ENCODE measurements around the gene TAF11L9.
"Not testable (repeated sequence)": the region's sequence is repeated elsewhere in the genome, so short reads cannot be mapped to it uniquely, and the experiment has no call there.

The TAF11L9 gene

DNA sequence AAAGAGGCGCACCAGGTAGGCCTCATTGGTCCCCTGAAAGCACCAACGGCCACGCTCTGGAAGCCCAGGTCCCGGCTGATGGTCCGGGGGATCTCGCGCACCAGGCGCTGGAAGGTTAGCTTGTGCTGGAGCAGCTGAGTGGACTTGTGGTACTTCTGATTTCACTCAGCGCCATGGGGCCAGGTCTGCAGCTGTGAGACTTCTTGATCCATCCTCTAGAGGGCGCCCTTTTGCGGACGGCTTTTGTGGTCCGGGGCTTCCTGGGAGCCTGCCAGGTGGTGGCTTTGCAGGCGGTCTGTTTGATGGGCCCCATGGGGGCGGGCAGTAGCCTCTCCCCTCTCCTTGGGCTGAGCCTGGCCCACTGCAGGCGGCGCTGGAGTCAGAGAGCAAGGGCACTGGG, 26.4 kb upstream of the TAF11L9 start:
- Histone ChIP-seq H3K4me2 (ENCODE audit: insufficient read depth, low read length) (no peak overlapping the region), H3K27me3 (ENCODE audit: insufficient read depth, low read length, poor library complexity) (no peaks in the 10 kb centered on the region), H3K27ac (ENCODE audit: low read length) (no peak overlapping the region), H3K9ac (ENCODE audit: low read depth, low read length) (no peak overlapping the region), H3K4me3 (ENCODE audit: low read depth in 1 of 2, low read length in 2 of 2) (no peak overlapping the region), H3K79me2 (ENCODE audit: insufficient read depth, low read length) (no peaks in the 10 kb centered on the region), H2AFZ (ENCODE audit: low read depth, low read length) (no peak overlapping the region), H3K4me1 (ENCODE audit: insufficient read depth, low read length) (no peaks in the 10 kb centered on the region), H4K20me1 (ENCODE audit: insufficient read depth, low read length) (no peaks in the 10 kb centered on the region), H3K36me3 (ENCODE audit: insufficient read depth, low read length) (no peaks in the 10 kb centered on the region), H3K9me3 (ENCODE audit: insufficient read depth, low read length, severe bottlenecking) (no peaks in the 10 kb centered on the region)
- DNase-seq (no peak), ATAC-seq (ENCODE audit: insufficient read depth, low read depth) (no peak)
- TF ChIP-seq, protein P1, sequence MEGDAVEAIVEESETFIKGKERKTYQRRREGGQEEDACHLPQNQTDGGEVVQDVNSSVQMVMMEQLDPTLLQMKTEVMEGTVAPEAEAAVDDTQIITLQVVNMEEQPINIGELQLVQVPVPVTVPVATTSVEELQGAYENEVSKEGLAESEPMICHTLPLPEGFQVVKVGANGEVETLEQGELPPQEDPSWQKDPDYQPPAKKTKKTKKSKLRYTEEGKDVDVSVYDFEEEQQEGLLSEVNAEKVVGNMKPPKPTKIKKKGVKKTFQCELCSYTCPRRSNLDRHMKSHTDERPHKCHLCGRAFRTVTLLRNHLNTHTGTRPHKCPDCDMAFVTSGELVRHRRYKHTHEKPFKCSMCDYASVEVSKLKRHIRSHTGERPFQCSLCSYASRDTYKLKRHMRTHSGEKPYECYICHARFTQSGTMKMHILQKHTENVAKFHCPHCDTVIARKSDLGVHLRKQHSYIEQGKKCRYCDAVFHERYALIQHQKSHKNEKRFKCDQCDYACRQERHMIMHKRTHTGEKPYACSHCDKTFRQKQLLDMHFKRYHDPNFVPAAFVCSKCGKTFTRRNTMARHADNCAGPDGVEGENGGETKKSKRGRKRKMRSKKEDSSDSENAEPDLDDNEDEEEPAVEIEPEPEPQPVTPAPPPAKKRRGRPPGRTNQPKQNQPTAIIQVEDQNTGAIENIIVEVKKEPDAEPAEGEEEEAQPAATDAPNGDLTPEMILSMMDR (IDR thresholded peaks at IDR 0.05; ENCODE audit: borderline replicate concordance, extremely low read depth, low read length, poor library complexity, severe bottlenecking): no peak

DNA sequence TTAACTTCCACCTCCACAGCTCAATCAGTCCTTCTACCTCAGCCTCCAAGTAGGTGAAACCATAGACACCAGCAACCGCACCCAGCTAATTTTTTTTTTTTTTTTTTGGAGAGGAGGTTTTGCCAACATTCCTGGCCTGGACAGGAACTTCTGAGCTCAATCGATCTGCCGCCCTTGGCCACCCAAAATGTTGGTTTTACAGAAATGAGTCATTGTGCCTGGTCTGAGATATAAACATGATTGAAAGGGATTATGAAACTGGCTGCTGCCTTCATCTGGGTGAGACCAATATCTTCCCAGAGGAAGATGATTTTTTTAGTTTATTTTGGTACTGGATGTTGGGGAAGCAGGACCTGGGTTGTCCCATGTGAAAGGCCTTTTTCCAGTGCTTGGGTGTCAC, 25.2 kb upstream of the TAF11L9 start:
- Histone ChIP-seq H3K79me2 (ENCODE audit: insufficient read depth, low read length) (no peaks in the 10 kb centered on the region), H3K4me2 (ENCODE audit: insufficient read depth, low read length) (no peak overlapping the region), H4K20me1 (ENCODE audit: insufficient read depth, low read length) (no peaks in the 10 kb centered on the region), H3K27me3 (ENCODE audit: insufficient read depth, low read length, poor library complexity) (no peaks in the 10 kb centered on the region), H3K4me3 (ENCODE audit: low read depth in 1 of 2, low read length in 2 of 2) (no peak overlapping the region), H3K9ac (ENCODE audit: low read depth, low read length) (no peak overlapping the region), H3K27ac (ENCODE audit: low read length) (no peak overlapping the region), H3K9me3 (ENCODE audit: insufficient read depth, low read length, severe bottlenecking) (no peaks in the 10 kb centered on the region), H3K4me1 (ENCODE audit: insufficient read depth, low read length) (no peaks in the 10 kb centered on the region), H2AFZ (ENCODE audit: low read depth, low read length) (no peak overlapping the region), H3K36me3 (ENCODE audit: insufficient read depth, low read length) (no peaks in the 10 kb centered on the region)
- no peak for DNase-seq
- no peak for ATAC-seq (ENCODE audit: insufficient read depth, low read depth)
- TF ChIP-seq, protein P1 (IDR thresholded peaks at IDR 0.05; ENCODE audit: borderline replicate concordance, extremely low read depth, low read length, poor library complexity, severe bottlenecking): no peak
- TF ChIP-seq EZH2 (IDR thresholded peaks at IDR 0.05; ENCODE audit: borderline replicate concordance, low read depth, low read length, severe bottlenecking): no peak

DNA sequence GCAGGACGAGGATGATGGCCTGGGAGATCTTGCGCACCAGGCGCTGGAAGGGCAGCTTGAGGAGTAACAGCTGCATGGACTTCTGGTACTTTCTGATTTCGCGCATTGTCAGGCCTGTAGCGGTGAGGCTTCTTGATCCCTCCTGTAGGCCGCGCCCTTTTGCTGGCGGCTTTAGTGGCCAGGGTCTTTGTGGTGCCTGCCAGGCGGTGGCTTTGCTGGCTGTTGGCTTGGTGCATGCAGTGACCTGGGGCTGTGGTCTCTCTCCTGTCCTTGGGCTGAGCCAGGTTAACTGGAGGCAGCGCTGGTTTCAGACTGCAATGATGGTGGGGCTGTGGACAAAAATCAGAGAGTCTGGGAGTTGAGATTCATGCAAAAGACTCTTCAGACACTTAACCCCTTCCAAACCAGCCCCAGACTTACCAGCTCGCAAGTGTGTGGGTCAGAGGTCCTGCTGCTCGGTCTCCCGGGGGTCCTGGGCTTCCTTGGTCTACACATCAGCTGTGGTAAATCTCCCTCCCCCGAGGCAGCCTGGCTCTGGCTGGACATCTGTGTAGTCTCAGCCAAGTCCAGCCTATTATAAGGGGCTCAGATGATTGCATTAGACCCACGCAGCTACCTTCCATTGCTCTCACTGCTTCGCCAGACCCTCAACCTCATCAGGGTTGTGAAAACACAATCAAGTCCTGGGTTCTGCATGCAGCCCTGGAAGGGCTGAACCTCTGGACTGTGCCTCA, 20.8 kb upstream of the TAF11L9 start:
- Histone ChIP-seq H2AFZ (ENCODE audit: low read depth, low read length) (no peak overlapping the region), H3K36me3 (ENCODE audit: insufficient read depth, low read length) (no peaks in the 10 kb centered on the region), H3K9ac (ENCODE audit: low read depth, low read length) (no peak overlapping the region), H3K9me3 (ENCODE audit: insufficient read depth, low read length, severe bottlenecking) (no peaks in the 10 kb centered on the region), H3K27me3 (ENCODE audit: insufficient read depth, low read length, poor library complexity) (no peaks in the 10 kb centered on the region), H3K27ac (ENCODE audit: low read length) (no peak overlapping the region), H3K79me2 (ENCODE audit: insufficient read depth, low read length) (no peaks in the 10 kb centered on the region), H3K4me2 (ENCODE audit: insufficient read depth, low read length) (no peak overlapping the region), H3K4me1 (ENCODE audit: insufficient read depth, low read length) (no peaks in the 10 kb centered on the region), H3K4me3 (ENCODE audit: low read depth in 1 of 2, low read length in 2 of 2) (no peak overlapping the region), H4K20me1 (ENCODE audit: insufficient read depth, low read length) (no peaks in the 10 kb centered on the region)
- ATAC-seq (ENCODE audit: insufficient read depth, low read depth) (no peak), DNase-seq (no peak)
- TF ChIP-seq, protein P1 (IDR thresholded peaks at IDR 0.05; ENCODE audit: borderline replicate concordance, extremely low read depth, low read length, poor library complexity, severe bottlenecking): no peak
- no peak for TF ChIP-seq EZH2 (IDR thresholded peaks at IDR 0.05; ENCODE audit: borderline replicate concordance, low read depth, low read length, severe bottlenecking)

DNA sequence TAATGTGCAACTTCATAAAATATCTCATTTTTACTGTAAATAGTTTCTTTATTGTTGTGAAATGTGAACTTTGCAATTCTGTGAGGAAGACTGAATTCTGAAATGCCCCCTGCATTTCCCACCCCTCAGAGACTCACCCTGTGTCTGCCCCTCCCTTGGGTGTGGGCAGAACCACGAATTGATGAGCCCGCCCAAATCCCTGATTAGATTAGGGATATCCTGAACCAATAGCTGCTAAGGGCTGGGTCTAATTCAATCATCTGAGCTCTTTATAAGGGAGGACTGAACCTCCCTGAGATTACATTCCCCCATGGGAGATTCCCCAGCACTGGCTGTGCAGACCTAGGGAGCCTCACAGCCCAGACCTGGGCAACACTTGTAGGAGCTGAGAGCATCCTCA, 15.9 kb upstream of the TAF11L9 start, which contains the start of gene TAF11L12:
Gene TAF11L12 (plus strand): TSS at position 301 of the 400 bp plus-strand sequence.
- H4K20me1 ChIP-seq (ENCODE audit: insufficient read depth, low read length); H3K4me1 ChIP-seq (ENCODE audit: insufficient read depth, low read length); ATAC-seq (ENCODE audit: insufficient read depth, low read depth); H3K36me3 ChIP-seq (ENCODE audit: insufficient read depth, low read length); DNase-seq; H3K9me3 ChIP-seq (ENCODE audit: insufficient read depth, low read length, severe bottlenecking); H3K4me3 ChIP-seq (ENCODE audit: low read depth in 1 of 2, low read length in 2 of 2); H3K4me2 ChIP-seq (ENCODE audit: insufficient read depth, low read length); H3K27ac ChIP-seq (ENCODE audit: low read length); H3K79me2 ChIP-seq (ENCODE audit: insufficient read depth, low read length); H3K9ac ChIP-seq (ENCODE audit: low read depth, low read length); H2AFZ ChIP-seq (ENCODE audit: low read depth, low read length); H3K27me3 ChIP-seq (ENCODE audit: insufficient read depth, low read length, poor library complexity): not testable (repeated sequence)

DNA sequence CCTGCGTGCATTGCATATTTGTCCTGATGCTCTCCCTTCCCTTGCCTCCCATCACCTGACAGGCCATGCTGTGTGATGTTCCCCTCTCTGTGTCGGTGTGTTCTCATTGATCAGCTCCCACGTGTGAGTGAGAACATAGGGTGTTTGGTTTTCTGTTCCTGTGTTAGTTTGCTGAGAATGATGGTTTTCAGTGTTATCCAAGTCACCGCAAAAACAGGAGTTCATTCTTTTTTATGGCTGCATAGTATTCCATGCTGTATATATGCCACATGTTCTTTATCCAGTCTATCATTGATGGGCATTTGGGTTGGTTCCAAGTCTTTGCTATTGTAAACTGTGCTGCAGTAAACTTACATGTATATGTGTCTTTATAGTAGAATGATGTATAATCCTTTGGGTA, 13.3 kb upstream of the TAF11L9 start:
- not testable (repeated sequence) for H3K27me3 ChIP-seq (ENCODE audit: insufficient read depth, low read length, poor library complexity); H4K20me1 ChIP-seq (ENCODE audit: insufficient read depth, low read length)

More for the DNA sequence above, 13.3 kb upstream of the TAF11L9 start:
- H3K36me3 ChIP-seq (ENCODE audit: insufficient read depth, low read length); H3K4me3 ChIP-seq (ENCODE audit: low read depth in 1 of 2, low read length in 2 of 2); H3K27ac ChIP-seq (ENCODE audit: low read length); ATAC-seq (ENCODE audit: insufficient read depth, low read depth); H3K9ac ChIP-seq (ENCODE audit: low read depth, low read length); H2AFZ ChIP-seq (ENCODE audit: low read depth, low read length); H3K4me2 ChIP-seq (ENCODE audit: insufficient read depth, low read length); DNase-seq; H3K9me3 ChIP-seq (ENCODE audit: insufficient read depth, low read length, severe bottlenecking); H3K79me2 ChIP-seq (ENCODE audit: insufficient read depth, low read length); H3K4me1 ChIP-seq (ENCODE audit: insufficient read depth, low read length): not testable (repeated sequence)

All from DND-41 (cell line).